Embryonic facial prominence (tissue), 1 donor: ENCODE data around the gene CAMK2N1.
A peak's percentile ranks its signal among the peaks of the same experiment; 100 is the strongest.
"Not testable (repeated sequence)": the region's sequence is repeated elsewhere in the genome, so short reads cannot be mapped to it uniquely, and the experiment has no call there.

ENCODE experiments used
- DNase-seq: peaks from one replicate; pipeline ENCODE4 v3.0.0-alpha.2; 2016; ENCODE audit errors: extremely low spot score

CAMK2N1 gene

GRCh38 chr1:20485527-20486456 lies at the start of gene CAMK2N1:
CAMK2N1 (minus strand) TSS chr1:20486210; CDS start chr1:20485379, 831 bp downstream.
- DNase-seq = peak; percentile 71

GRCh38 chr1:20534659-20535417 lies 48.8 kb upstream of the CAMK2N1 start:
- DNase-seq = no peak

GRCh38 chr1:20533635-20534034 lies 47.6 kb upstream of the CAMK2N1 start:
- DNase-seq = no peak

GRCh38 chr1:20530901-20531300 lies 44.9 kb upstream of the CAMK2N1 start:
- DNase-seq = no peak

- DNase-seq = no peak
Observed at GRCh38 chr1:20530306-20530705, 44.3 kb upstream of the CAMK2N1 start.

GRCh38 chr1:20528221-20528620 lies 42.2 kb upstream of the CAMK2N1 start:
- DNase-seq = no peak

- DNase-seq = no peak
Observed at GRCh38 chr1:20526267-20526666, 40.3 kb upstream of the CAMK2N1 start.

- DNase-seq = peak; percentile 24
Observed at GRCh38 chr1:20521960-20522861, 36.2 kb upstream of the CAMK2N1 start.

- DNase-seq = not testable (repeated sequence)
Observed at GRCh38 chr1:20519609-20520262, 33.7 kb upstream of the CAMK2N1 start.

GRCh38 chr1:20511518-20512428 lies 25.8 kb upstream of the CAMK2N1 start:
- DNase-seq = no peak

- no peak for DNase-seq
Observed at GRCh38 chr1:20508411-20508771, 22.4 kb upstream of the CAMK2N1 start.

- DNase-seq = peak; percentile 90
Observed at GRCh38 chr1:20507564-20508410, 21.8 kb upstream of the CAMK2N1 start, which contains the start of gene MUL1. MUL1 (minus strand) TSS chr1:20508151; CDS start chr1:20508024, 127 bp downstream.

GRCh38 chr1:20507248-20507563 lies 21.2 kb upstream of the CAMK2N1 start:
- DNase-seq = no peak

- DNase-seq = no peak
Observed at GRCh38 chr1:20505488-20505887, 19.5 kb upstream of the CAMK2N1 start.

GRCh38 chr1:20500716-20501115 lies 14.7 kb upstream of the CAMK2N1 start:
- DNase-seq = no peak

GRCh38 chr1:20499718-20500117 lies 13.7 kb upstream of the CAMK2N1 start:
- no peak for DNase-seq

- no peak for DNase-seq
Observed at GRCh38 chr1:20499105-20499504, 13.1 kb upstream of the CAMK2N1 start.

GRCh38 chr1:20498116-20498515 lies 12.1 kb upstream of the CAMK2N1 start:
- no peak for DNase-seq

GRCh38 chr1:20497506-20497905 lies 11.5 kb upstream of the CAMK2N1 start:
- DNase-seq = no peak
